Keratinocyte (primary cell): Measurements from ENCODE around the gene OLFML1.

Experiments
- CTCF ChIP-seq, 3 experiments: IDR thresholded peaks in 1 of 3; conservative IDR thresholded peaks in 1 of 3; optimal IDR thresholded peaks in 1 of 3; 2 replicates in 2 of 3; 3 replicates in 1 of 3; pipeline versions ENCODE3 to v1.5.1; 2011; ENCODE audit warnings: low read length in 3 of 3, mild to moderate bottlenecking in 3 of 3, moderate library complexity in 2 of 3, control low read depth in 1 of 3, inconsistent platforms in 1 of 3; ENCODE audit not compliant: insufficient read depth in 2 of 3; ENCODE audit errors: extremely low read depth in 1 of 3
- EZH2 ChIP-seq: IDR thresholded peaks from one replicate; pipeline ENCODE4 v1.6.1; 2012; ENCODE audit warnings: inconsistent platforms, mild to moderate bottlenecking, low read length, moderate library complexity

GRCh38 chr11:7530013-7530640 lies 44.8 kb downstream of the OLFML1 start:
- TF ChIP-seq CTCF (optimal IDR thresholded peaks at IDR 0.05 in 1 of 3, IDR thresholded peaks at IDR 0.05 in 1 of 3, conservative IDR thresholded peaks at IDR 0.05 in 1 of 3; ENCODE audit: extremely low read depth in 1 of 3, insufficient read depth in 2 of 3, low read length in 3 of 3) = no peak
- no peak for TF ChIP-seq EZH2
